ENCODE data around the gene DKK1.

GRCh38 chr10:52346394-52347326 is 32.6 kb downstream of the DKK1 start:
- TF ChIP-seq, protein P1, sequence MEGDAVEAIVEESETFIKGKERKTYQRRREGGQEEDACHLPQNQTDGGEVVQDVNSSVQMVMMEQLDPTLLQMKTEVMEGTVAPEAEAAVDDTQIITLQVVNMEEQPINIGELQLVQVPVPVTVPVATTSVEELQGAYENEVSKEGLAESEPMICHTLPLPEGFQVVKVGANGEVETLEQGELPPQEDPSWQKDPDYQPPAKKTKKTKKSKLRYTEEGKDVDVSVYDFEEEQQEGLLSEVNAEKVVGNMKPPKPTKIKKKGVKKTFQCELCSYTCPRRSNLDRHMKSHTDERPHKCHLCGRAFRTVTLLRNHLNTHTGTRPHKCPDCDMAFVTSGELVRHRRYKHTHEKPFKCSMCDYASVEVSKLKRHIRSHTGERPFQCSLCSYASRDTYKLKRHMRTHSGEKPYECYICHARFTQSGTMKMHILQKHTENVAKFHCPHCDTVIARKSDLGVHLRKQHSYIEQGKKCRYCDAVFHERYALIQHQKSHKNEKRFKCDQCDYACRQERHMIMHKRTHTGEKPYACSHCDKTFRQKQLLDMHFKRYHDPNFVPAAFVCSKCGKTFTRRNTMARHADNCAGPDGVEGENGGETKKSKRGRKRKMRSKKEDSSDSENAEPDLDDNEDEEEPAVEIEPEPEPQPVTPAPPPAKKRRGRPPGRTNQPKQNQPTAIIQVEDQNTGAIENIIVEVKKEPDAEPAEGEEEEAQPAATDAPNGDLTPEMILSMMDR (IDR thresholded peaks at IDR 0.05; ENCODE audit: low read depth, low read length, missing input control) = no peak
- TF ChIP-seq TAF1 (conservative IDR thresholded peaks at IDR 0.05) = no peak
- no peak for TF ChIP-seq RXRA (IDR thresholded peaks at IDR 0.05)
- TF ChIP-seq, protein P2, sequence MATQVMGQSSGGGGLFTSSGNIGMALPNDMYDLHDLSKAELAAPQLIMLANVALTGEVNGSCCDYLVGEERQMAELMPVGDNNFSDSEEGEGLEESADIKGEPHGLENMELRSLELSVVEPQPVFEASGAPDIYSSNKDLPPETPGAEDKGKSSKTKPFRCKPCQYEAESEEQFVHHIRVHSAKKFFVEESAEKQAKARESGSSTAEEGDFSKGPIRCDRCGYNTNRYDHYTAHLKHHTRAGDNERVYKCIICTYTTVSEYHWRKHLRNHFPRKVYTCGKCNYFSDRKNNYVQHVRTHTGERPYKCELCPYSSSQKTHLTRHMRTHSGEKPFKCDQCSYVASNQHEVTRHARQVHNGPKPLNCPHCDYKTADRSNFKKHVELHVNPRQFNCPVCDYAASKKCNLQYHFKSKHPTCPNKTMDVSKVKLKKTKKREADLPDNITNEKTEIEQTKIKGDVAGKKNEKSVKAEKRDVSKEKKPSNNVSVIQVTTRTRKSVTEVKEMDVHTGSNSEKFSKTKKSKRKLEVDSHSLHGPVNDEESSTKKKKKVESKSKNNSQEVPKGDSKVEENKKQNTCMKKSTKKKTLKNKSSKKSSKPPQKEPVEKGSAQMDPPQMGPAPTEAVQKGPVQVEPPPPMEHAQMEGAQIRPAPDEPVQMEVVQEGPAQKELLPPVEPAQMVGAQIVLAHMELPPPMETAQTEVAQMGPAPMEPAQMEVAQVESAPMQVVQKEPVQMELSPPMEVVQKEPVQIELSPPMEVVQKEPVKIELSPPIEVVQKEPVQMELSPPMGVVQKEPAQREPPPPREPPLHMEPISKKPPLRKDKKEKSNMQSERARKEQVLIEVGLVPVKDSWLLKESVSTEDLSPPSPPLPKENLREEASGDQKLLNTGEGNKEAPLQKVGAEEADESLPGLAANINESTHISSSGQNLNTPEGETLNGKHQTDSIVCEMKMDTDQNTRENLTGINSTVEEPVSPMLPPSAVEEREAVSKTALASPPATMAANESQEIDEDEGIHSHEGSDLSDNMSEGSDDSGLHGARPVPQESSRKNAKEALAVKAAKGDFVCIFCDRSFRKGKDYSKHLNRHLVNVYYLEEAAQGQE (IDR thresholded peaks at IDR 0.05) = no peak
- no peak for TF ChIP-seq JUND (IDR thresholded peaks at IDR 0.05)
- TF ChIP-seq, protein P3, sequence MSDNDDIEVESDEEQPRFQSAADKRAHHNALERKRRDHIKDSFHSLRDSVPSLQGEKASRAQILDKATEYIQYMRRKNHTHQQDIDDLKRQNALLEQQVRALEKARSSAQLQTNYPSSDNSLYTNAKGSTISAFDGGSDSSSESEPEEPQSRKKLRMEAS (IDR thresholded peaks at IDR 0.05) = no peak
